Fibroblast of pulmonary artery (primary cell): ENCODE measurements around the gene WDR17.

Source experiments
- DNase-seq: peaks from one replicate; pipeline ENCODE4 v3.0.0-alpha.2; 2010; ENCODE audit warnings: low read depth
- H3K4me3 ChIP-seq: replicated peaks from 2 replicates; pipeline ENCODE4 v1.5.1; 2011; ENCODE audit warnings: low read depth, mild to moderate bottlenecking, control low read depth, low read length, moderate library complexity
- TF ChIP-seq, protein P1 (sequence below): IDR thresholded peaks from 2 replicates; pipeline ENCODE4 v1.5.1; 2011; ENCODE audit warnings: mild to moderate bottlenecking, control low read depth, low read length, inconsistent platforms; ENCODE audit errors: missing control alignments

Gene WDR17

DNA sequence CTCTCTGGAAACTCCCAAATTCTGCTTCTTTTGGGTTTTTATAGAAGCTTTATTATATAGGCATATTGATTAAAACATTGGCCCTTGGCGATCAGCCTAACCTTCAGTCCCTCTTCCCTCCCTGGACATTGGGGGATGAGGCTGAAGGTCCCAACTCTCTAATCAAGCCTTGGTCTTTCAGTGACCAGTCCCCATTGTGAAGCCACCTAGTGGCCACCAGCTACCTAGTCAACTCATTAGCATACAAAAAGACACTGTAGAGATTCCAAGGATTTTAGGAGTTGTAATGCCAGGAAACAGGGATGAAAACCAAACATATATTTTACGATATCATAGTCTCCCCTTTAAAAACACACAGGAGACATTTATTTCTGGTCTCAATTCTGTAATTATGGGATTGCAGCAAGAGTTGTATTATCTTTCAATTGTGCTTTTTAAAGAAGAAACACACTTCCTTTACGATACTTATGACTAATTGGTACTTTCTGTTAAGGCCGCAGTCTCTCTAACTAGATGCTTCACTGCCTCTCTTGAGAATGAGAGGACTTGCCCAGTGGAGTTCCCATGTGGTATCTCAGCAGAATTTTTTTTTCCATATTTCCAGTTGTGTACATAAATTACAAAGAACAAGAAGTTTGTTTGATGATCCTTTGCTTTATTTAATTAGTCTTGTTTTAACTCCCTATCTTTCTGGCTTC lies 58.2 kb downstream of the WDR17 start:
- no peak overlapping the region for H3K4me3 ChIP-seq
- TF ChIP-seq, protein P1, sequence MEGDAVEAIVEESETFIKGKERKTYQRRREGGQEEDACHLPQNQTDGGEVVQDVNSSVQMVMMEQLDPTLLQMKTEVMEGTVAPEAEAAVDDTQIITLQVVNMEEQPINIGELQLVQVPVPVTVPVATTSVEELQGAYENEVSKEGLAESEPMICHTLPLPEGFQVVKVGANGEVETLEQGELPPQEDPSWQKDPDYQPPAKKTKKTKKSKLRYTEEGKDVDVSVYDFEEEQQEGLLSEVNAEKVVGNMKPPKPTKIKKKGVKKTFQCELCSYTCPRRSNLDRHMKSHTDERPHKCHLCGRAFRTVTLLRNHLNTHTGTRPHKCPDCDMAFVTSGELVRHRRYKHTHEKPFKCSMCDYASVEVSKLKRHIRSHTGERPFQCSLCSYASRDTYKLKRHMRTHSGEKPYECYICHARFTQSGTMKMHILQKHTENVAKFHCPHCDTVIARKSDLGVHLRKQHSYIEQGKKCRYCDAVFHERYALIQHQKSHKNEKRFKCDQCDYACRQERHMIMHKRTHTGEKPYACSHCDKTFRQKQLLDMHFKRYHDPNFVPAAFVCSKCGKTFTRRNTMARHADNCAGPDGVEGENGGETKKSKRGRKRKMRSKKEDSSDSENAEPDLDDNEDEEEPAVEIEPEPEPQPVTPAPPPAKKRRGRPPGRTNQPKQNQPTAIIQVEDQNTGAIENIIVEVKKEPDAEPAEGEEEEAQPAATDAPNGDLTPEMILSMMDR: peak; percentile 68
- peak; percentile 21 for DNase-seq

DNA sequence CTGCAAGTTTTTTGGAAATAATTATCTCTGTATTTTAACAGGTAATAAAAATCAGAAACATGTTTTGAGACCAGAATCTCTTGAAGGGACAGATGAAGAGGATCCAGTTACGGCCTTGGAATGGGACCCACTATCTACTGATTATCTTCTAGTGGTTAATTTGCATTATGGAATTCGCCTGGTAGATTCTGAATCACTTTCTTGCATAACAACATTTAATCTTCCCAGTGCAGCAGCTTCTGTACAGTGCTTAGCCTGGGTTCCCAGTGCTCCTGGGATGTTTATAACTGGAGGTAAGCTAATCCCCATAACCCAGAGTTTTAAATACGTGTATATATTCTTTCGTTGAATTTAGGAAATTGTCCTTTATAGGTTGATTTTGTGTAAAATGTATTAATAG lies 59.4 kb downstream of the WDR17 start:
- H3K4me3 ChIP-seq: no peak overlapping the region
- DNase-seq: no peak
- TF ChIP-seq, protein P1: no peak

DNA sequence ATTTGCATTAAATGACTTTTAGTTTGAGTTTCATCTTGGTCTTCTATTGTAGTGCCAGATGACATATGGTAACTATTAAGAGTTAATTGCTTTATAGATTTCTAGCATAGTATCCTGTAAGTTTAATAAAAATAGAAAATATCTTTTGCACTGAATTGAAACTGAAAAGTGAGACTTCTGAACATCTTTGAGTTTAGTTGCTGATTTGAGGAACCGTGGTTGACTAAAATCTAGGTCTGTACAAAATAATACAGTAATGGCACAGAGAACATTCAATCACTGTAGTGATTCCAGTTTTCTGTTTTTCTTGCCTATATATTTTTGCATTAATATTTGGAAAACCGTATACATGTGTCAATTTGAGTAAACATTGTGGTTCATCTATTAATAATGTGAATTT lies 69.0 kb downstream of the WDR17 start:
- H3K4me3 ChIP-seq: no peak overlapping the region
- TF ChIP-seq, protein P1: no peak
- no peak for DNase-seq

DNA sequence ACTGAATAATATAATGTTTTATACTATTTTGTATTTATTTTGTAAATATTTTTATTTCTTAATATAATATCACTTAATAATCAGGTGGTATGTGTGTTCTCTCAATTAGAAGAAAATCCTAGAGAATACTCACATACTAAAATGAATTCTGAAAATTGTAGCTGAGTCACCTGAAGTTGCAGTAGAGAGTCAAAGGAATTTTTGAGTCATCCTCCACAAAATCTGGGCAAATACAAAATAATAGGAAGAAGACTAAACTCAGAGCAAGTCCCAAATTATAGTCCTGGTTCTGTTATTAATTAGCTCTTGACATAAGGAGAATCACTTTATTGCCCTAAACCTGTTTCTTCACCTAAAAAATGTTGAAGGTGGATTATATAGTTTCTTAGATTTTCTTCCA lies 72.0 kb downstream of the WDR17 start:
- TF ChIP-seq, protein P1: no peak
- DNase-seq: peak; percentile 22
- H3K4me3 ChIP-seq: no peak overlapping the region

GRCh38 chr4:176139518-176139917 lies 73.9 kb downstream of the WDR17 start:
- no peak overlapping the region for H3K4me3 ChIP-seq
- no peak for DNase-seq
- TF ChIP-seq, protein P1: no peak

- no peak for DNase-seq
- H3K4me3 ChIP-seq: no peak overlapping the region
- TF ChIP-seq, protein P1: no peak
Observed at GRCh38 chr4:176142253-176142652, 76.6 kb downstream of the WDR17 start.
